HEK293T (cell line): Measurements from ENCODE around the gene OR52N4.

Experiments
- ARNT ChIP-seq: fragments of 450-650 bp; IDR thresholded peaks from 2 replicates; pipeline ENCODE4 v1.6.1; 2017; ENCODE audit warnings: mild to moderate bottlenecking
- ELF4 ChIP-seq: fragments of 450-650 bp; IDR thresholded peaks from 2 replicates; pipeline ENCODE4 v1.6.1; 2017; ENCODE audit warnings: antibody characterized with exemption
- FOXM1 ChIP-seq: fragments of 450-650 bp; IDR thresholded peaks from 2 replicates; pipeline ENCODE4 v1.6.1; 2017; ENCODE audit warnings: mild to moderate bottlenecking, borderline replicate concordance
- L3MBTL2 ChIP-seq: fragments of 450-650 bp; conservative IDR thresholded peaks from 2 replicates; pipeline ENCODE4 v1.6.1; 2016; ENCODE audit warnings: mild to moderate bottlenecking
- LEF1 ChIP-seq: fragments of 450-650 bp; IDR thresholded peaks from 2 replicates; pipeline ENCODE4 v1.6.1; 2017; ENCODE audit warnings: mild to moderate bottlenecking, borderline replicate concordance
- NFRKB ChIP-seq: fragments of 450-650 bp; IDR thresholded peaks from 2 replicates; pipeline ENCODE4 v1.6.1; 2016; ENCODE audit warnings: mild to moderate bottlenecking, moderate library complexity
- SP1 ChIP-seq: fragments of 450-650 bp; IDR thresholded peaks from 2 replicates; pipeline ENCODE4 v1.6.1; 2017
- TF ChIP-seq, protein P1 (sequence below): fragments of 450-650 bp; IDR thresholded peaks from 2 replicates; pipeline ENCODE4 v1.6.1; 2016

DNA sequence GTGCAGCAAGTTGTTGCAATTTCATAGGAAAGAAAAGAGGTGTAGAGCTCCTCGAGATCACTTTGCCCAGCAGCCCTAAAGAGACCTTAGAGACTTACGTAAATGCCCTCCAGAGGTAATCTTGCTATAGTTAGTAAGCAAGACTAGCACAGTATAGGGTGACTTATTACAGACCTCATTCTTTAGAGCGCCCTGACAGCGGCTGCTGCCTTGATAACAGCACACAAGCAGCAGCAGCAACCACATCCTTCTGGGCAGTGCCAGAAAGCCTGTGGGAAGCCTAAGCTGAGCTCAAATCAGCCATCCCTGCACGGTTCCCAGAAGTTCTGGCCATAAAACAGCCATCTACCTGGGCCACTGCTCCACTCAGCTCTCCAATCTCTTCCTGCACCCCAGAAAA, 40.3 kb upstream of the OR52N4 start:
- TF ChIP-seq ARNT (no peak), ELF4 (no peak), L3MBTL2 (no peak), SP1 (no peak), NFRKB (no peak), FOXM1 (no peak), LEF1 (no peak)
- TF ChIP-seq, protein P1, sequence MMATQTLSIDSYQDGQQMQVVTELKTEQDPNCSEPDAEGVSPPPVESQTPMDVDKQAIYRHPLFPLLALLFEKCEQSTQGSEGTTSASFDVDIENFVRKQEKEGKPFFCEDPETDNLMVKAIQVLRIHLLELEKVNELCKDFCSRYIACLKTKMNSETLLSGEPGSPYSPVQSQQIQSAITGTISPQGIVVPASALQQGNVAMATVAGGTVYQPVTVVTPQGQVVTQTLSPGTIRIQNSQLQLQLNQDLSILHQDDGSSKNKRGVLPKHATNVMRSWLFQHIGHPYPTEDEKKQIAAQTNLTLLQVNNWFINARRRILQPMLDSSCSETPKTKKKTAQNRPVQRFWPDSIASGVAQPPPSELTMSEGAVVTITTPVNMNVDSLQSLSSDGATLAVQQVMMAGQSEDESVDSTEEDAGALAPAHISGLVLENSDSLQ = no peak
